Stomach (tissue), 4 donors: ENCODE data around the gene MAK.

Source experiments
- POLR2A ChIP-seq, 4 donors: fragments of 450-650 bp; IDR thresholded peaks; one replicate each; pipeline ENCODE4 v1.6.1; 2016; ENCODE audit warnings: antibody characterized with exemption in 4 of 4, control low read depth in 2 of 4, mild to moderate bottlenecking in 1 of 4, moderate library complexity in 1 of 4
- POLR2AphosphoS5 ChIP-seq, 3 donors: sonication (generic); formaldehyde crosslinking; IDR thresholded peaks; one replicate each; pipeline ENCODE4 v1.6.1; 2016; ENCODE audit warnings: antibody characterized with exemption in 3 of 3
- TF ChIP-seq, protein P1 (sequence below), 7 experiments: fragments of 450-650 bp in 4 of 7; fragments of 200-600 bp in 3 of 7; sonication (generic) in 3 of 7; IDR thresholded peaks; one replicate each; pipeline ENCODE4 v1.5.1; 2016 to 2019; ENCODE audit warnings: antibody characterized with exemption in 7 of 7, control low read depth in 2 of 7, mild to moderate bottlenecking in 1 of 7

- TF ChIP-seq, protein P1, sequence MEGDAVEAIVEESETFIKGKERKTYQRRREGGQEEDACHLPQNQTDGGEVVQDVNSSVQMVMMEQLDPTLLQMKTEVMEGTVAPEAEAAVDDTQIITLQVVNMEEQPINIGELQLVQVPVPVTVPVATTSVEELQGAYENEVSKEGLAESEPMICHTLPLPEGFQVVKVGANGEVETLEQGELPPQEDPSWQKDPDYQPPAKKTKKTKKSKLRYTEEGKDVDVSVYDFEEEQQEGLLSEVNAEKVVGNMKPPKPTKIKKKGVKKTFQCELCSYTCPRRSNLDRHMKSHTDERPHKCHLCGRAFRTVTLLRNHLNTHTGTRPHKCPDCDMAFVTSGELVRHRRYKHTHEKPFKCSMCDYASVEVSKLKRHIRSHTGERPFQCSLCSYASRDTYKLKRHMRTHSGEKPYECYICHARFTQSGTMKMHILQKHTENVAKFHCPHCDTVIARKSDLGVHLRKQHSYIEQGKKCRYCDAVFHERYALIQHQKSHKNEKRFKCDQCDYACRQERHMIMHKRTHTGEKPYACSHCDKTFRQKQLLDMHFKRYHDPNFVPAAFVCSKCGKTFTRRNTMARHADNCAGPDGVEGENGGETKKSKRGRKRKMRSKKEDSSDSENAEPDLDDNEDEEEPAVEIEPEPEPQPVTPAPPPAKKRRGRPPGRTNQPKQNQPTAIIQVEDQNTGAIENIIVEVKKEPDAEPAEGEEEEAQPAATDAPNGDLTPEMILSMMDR (IDR thresholded peaks at IDR 0.05) = no peak
- TF ChIP-seq POLR2A (IDR thresholded peaks at IDR 0.05) (no peak), POLR2AphosphoS5 (IDR thresholded peaks at IDR 0.05) (no peak)
Observed at GRCh38 chr6:10877871-10878270, 39.5 kb upstream of the MAK start.
